Left lung (tissue), 10 donors: ENCODE results near the gene GJC1. TPM values are rescaled to one million over a fixed set of nuclear protein-coding genes. Genes with fewer than 3 reads are reported as not detected.
"Not testable (repeated sequence)": the region's sequence is repeated elsewhere in the genome, so short reads cannot be mapped to it uniquely, and the experiment has no call there.

Experiments
- ATAC-seq: fragments of 200-7000 bp; cut with Tn5 transposase; one replicate; pipeline ENCODE4 v1.9.1; 2020; ENCODE audit warnings: moderate library complexity
- DNase-seq, 4 donors: peaks; one replicate each; pipeline ENCODE4 v3.0.0-alpha.2; 2013 to 2020
- H3K27ac ChIP-seq, 2 donors: fragments of 200-600 bp; sonication (generic) in 1 of 2; one replicate each; pipeline versions ENCODE4 v1.5.0 to v1.8.0; 2020 to 2021
- H3K27me3 ChIP-seq, 2 donors: fragments of 200-600 bp; sonication (generic) in 1 of 2; one replicate each; pipeline versions ENCODE4 v1.5.0 to v1.8.0; 2020 to 2021
- H3K36me3 ChIP-seq, 2 donors: fragments of 200-600 bp; sonication (generic) in 1 of 2; one replicate each; pipeline versions ENCODE4 v1.5.0 to v1.8.0; 2020 to 2021
- H3K4me1 ChIP-seq, 2 donors: fragments of 200-600 bp; one replicate each; pipeline ENCODE4 v1.8.0; 2021
- H3K4me3 ChIP-seq, 2 donors: fragments of 200-600 bp; sonication (generic) in 1 of 2; one replicate each; pipeline versions ENCODE4 v1.5.0 to v1.8.0; 2020 to 2021; ENCODE audit warnings: mild to moderate bottlenecking in 1 of 2
- H3K9me3 ChIP-seq, 2 donors: fragments of 200-600 bp; sonication (generic) in 1 of 2; one replicate each; pipeline versions ENCODE4 v1.5.0 to v1.8.0; 2020 to 2021
- intact Hi-C, 2 donors: fragments of 100-400 bp; cut with DNase I; formaldehyde crosslinking; loops; one replicate each; pipeline versions ENCODE4 v1.11.2 to v1.14.2; 2022
- polyA plus RNA-seq, 6 donors: library from polyadenylated mRNA; unstranded; fragments of 120-200 nt; gene quantifications; one replicate each; pipeline ENCODE4 v1.2.1, GENCODE V29; 2013; ENCODE audit not compliant: insufficient read length in 6 of 6
- total RNA-seq, 2 donors: library from RNA; stranded (reverse); fragmentation: NEBNext Ultra II Directional; extraction: Animal tissue kit (Norgen Biotek cat#: 25700); gene quantifications; one replicate each; pipeline ENCODE4 v1.2.1, GENCODE V29; 2021
- TF ChIP-seq, protein P1 (sequence below), 2 donors: fragments of 200-600 bp; sonication (generic) in 1 of 2; IDR thresholded peaks; one replicate each; pipeline versions ENCODE4 v1.5.0 to v1.8.0; 2021; ENCODE audit warnings: antibody characterized with exemption in 2 of 2
- donor health status: DM: no; HTN: yes; CAD: no.
- donor health status: DM: no; HTN: no; CAD: no.

The GJC1 gene
- total and polyA plus RNA-seq, 8 donors: 17.3 to 52.9 (median 46.2) TPM

DNA sequence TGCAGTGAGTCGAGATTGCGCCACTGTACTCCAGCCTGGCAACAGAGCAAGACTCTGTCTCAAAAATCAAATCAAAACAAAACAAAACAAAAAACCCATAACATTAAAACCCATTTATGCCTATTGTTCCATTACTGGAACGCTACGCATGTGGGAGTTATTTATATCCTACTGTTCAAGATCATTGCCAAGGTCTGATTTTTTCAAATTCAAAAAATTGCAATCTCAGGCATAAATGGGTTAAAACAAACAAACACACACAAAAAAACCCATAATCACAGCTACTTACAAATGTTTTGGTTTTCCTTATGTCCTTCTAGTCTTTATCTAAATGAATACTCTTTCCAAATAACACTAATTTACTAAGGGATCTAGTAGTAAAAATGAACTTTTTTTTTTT is 17.8 kb downstream of the GJC1 start:
- intact Hi-C loops: no loop called here
- Histone ChIP-seq H3K4me1 (no peaks in the 10 kb centered on the region), H3K27me3 (no peaks in the 10 kb centered on the region), H3K4me3 (no peak overlapping the region), H3K36me3 (no peaks in the 10 kb centered on the region), H3K9me3 (no peaks in the 10 kb centered on the region), H3K27ac (no peak overlapping the region)
- DNase-seq (peak in 2 of 4 donors; percentile 30 to 35), ATAC-seq (no peak)
- TF ChIP-seq, protein P1, sequence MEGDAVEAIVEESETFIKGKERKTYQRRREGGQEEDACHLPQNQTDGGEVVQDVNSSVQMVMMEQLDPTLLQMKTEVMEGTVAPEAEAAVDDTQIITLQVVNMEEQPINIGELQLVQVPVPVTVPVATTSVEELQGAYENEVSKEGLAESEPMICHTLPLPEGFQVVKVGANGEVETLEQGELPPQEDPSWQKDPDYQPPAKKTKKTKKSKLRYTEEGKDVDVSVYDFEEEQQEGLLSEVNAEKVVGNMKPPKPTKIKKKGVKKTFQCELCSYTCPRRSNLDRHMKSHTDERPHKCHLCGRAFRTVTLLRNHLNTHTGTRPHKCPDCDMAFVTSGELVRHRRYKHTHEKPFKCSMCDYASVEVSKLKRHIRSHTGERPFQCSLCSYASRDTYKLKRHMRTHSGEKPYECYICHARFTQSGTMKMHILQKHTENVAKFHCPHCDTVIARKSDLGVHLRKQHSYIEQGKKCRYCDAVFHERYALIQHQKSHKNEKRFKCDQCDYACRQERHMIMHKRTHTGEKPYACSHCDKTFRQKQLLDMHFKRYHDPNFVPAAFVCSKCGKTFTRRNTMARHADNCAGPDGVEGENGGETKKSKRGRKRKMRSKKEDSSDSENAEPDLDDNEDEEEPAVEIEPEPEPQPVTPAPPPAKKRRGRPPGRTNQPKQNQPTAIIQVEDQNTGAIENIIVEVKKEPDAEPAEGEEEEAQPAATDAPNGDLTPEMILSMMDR (IDR thresholded peaks at IDR 0.05): no peak

GRCh38 chr17:44808656-44809388 is 21.3 kb downstream of the GJC1 start:
- H3K4me3 ChIP-seq, ATAC-seq, H3K36me3 ChIP-seq, H3K9me3 ChIP-seq, H3K27ac ChIP-seq, DNase-seq, H3K4me1 ChIP-seq, H3K27me3 ChIP-seq, intact Hi-C loops: not testable (repeated sequence)

DNA sequence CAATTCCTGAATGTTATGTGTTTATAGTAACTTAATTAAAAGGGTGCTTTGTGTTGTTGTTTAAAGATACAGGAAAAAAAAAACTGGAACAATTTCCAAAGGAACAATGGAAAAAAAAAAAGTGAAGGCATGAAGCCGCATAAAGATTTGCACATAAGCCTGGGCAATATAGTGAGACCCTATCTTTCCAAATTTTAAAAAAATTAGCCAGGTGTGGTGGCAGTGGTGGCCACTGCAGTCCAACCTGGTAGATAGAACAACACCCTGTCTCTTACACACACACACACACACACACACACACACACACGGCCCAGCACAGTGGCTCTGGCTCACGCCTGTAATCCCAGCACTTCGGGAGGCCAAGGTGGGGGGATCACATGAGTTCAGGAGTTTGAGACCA is 21.9 kb downstream of the GJC1 start:
- TF ChIP-seq, protein P1 (IDR thresholded peaks at IDR 0.05): no peak
- DNase-seq (no peak), ATAC-seq (no peak)
- Histone ChIP-seq H3K27me3 (no peaks in the 10 kb centered on the region), H3K36me3 (no peaks in the 10 kb centered on the region), H3K4me3 (no peak overlapping the region), H3K27ac (no peak overlapping the region), H3K4me1 (no peaks in the 10 kb centered on the region), H3K9me3 (no peaks in the 10 kb centered on the region)
- intact Hi-C loops: no loop called here

DNA sequence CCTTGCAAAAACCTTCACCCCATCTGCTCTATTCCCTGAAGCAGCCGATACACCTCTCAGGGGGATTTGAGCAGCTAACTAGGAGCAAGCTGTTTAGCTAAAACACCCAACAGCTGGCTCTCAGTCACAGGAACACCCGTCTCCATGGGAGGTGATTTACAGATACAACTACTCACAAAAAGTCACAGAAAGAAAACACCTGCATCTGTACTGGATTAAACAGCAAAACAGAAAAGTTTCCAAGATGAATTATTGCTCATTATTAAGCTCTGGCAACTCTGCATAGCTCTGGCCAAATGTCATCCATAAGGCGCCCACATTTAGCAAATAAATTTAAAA is 22.3 kb downstream of the GJC1 start:
- no peak for DNase-seq
- H3K27me3 ChIP-seq: no peaks in the 10 kb centered on the region
- no peak overlapping the region for H3K27ac ChIP-seq
- ATAC-seq: no peak
- H3K36me3 ChIP-seq: no peaks in the 10 kb centered on the region
- no peaks in the 10 kb centered on the region for H3K4me1 ChIP-seq
- TF ChIP-seq, protein P1 (IDR thresholded peaks at IDR 0.05): no peak
- intact Hi-C loops: no loop called here
- no peaks in the 10 kb centered on the region for H3K9me3 ChIP-seq
- H3K4me3 ChIP-seq: no peak overlapping the region

DNA sequence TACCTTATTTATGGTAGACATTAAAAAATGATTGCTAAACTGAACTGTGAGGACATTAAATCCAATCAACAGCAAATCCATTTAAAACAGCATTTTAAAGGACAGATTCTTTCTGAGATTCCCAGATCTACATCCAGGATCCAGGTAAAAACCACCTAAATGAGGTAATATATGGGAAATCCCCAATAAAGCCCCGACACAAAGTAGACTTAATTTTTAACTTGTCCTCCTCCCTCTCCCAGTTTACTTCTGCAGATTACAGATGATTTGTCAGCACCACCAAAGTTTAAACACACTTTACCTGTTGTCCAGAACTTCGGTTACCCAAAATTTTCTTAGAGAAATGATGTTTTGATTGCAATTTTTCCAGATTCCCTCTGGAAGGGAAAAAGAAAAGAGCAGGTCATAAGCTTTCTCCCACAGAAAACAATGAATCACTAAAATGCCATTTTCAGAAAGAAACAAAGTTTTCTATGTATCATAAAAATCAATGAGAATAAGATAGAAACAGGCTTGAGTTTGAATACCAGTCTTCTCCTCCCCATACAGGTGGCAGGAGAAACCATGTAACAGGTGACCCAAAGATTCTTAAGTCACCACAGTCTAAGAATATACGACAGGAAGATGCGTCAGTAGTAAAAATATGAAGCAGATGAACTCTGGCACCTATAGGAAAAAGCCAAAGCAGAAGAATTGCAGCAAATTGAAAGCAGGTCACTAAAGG is 22.8 kb downstream of the GJC1 start:
- no peaks in the 10 kb centered on the region for H3K4me1 ChIP-seq
- ATAC-seq (no peak), DNase-seq (no peak)
- H3K27me3 ChIP-seq: no peaks in the 10 kb centered on the region
- intact Hi-C loops: no loop called here
- H3K4me3 ChIP-seq: no peak overlapping the region
- TF ChIP-seq, protein P1 (IDR thresholded peaks at IDR 0.05): no peak
- no peak overlapping the region for H3K27ac ChIP-seq
- no peaks in the 10 kb centered on the region for H3K36me3 ChIP-seq
- H3K9me3 ChIP-seq: no peaks in the 10 kb centered on the region
